Esophagus squamous epithelium (tissue), 4 donors: ENCODE data around the gene APBA2.

Experiments used
- POLR2A ChIP-seq, 4 donors: fragments of 450-650 bp; IDR thresholded peaks; one replicate each; pipeline ENCODE4 v1.6.1; 2017; ENCODE audit warnings: antibody characterized with exemption in 4 of 4, mild to moderate bottlenecking in 4 of 4, moderate library complexity in 3 of 4
- TF ChIP-seq, protein P1 (sequence below), 6 experiments: fragments of 450-650 bp in 4 of 6; fragments of 200-600 bp in 2 of 6; sonication (generic) in 2 of 6; IDR thresholded peaks; one replicate each; pipeline ENCODE4 v1.5.1; 2016 to 2019; ENCODE audit warnings: antibody characterized with exemption in 6 of 6, mild to moderate bottlenecking in 4 of 6, moderate library complexity in 4 of 6

DNA sequence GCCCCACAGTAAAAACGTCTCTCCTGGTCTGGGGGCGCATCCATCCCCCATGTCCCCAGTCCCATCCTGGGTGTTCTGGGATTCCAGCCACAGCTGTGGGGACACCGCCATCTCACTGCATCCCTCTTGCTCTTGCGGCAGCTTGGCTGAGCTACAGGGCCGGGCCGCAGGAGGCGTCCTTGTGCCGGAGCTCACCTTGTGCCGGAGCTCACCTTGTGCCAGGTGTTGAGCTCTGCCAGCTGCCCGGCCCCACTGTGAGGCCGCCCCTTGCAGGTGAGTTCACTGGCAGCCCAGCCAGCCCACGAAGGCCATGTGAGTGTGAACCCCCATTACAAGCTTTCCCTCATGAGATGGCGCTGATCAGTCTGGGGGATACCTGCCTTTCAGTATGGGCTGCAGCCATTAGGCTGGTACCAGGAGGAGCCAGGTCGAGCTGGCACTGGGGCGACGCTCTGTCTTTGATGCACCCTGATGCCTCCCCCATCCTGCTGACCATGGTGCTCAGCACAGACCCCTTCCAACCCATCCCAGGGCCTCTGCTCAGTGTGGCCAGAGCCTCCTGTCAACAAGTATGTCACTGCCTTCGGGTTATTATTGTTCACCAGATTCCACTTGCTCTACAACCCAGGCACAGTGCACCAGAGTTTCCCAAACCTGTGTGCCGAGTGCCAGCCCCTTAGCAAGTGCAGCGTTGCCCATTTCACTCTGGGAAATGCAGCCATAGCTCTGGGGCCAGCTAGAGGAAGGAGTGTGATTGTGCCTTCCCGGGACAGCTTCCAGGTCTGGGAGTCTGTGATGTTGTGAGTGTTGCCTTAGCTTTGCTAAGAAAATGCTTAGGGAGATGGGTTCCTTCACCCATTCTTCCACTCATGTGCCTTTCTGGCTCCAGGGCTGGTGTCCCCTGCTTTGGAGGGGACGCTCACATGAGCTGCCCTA lies 105.7 kb downstream of the APBA2 start:
- TF ChIP-seq, protein P1, sequence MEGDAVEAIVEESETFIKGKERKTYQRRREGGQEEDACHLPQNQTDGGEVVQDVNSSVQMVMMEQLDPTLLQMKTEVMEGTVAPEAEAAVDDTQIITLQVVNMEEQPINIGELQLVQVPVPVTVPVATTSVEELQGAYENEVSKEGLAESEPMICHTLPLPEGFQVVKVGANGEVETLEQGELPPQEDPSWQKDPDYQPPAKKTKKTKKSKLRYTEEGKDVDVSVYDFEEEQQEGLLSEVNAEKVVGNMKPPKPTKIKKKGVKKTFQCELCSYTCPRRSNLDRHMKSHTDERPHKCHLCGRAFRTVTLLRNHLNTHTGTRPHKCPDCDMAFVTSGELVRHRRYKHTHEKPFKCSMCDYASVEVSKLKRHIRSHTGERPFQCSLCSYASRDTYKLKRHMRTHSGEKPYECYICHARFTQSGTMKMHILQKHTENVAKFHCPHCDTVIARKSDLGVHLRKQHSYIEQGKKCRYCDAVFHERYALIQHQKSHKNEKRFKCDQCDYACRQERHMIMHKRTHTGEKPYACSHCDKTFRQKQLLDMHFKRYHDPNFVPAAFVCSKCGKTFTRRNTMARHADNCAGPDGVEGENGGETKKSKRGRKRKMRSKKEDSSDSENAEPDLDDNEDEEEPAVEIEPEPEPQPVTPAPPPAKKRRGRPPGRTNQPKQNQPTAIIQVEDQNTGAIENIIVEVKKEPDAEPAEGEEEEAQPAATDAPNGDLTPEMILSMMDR (IDR thresholded peaks at IDR 0.05) = no peak
- no peak for TF ChIP-seq POLR2A (IDR thresholded peaks at IDR 0.05)
